Cardiac muscle cell (in vitro differentiated cells and primary cell): ENCODE measurements around the gene PVR. TPM values are rescaled to one million over a fixed set of nuclear protein-coding genes. Genes with fewer than 3 reads are reported as not detected.

Experiments
- DNase-seq, 2 donors: peaks; one replicate each; pipeline versions ENCODE4 v3.0.0 to v3.0.0-alpha.2; 2010 to 2017; ENCODE audit warnings: low read depth in 1 of 2, low spot score in 1 of 2
- H3K27ac ChIP-seq: fragments of 200-600 bp; sonication (generic); 2 replicates; pipeline ENCODE4 v1.5.1; 2016
- H3K27me3 ChIP-seq: fragments of 200-600 bp; sonication (generic); 2 replicates; pipeline ENCODE4 v1.6.0; 2016; ENCODE audit warnings: control low read depth
- H3K36me3 ChIP-seq: fragments of 200-600 bp; sonication (generic); 2 replicates; pipeline ENCODE4 v1.5.1; 2016; ENCODE audit warnings: control low read depth
- H3K4me1 ChIP-seq: fragments of 200-600 bp; sonication (generic); 2 replicates; pipeline ENCODE4 v1.8.1; 2017; ENCODE audit warnings: low read depth, mild to moderate bottlenecking, mixed run types
- H3K4me3 ChIP-seq: fragments of 200-600 bp; sonication (generic); 2 replicates; pipeline ENCODE4 v1.5.1; 2016; ENCODE audit warnings: mild to moderate bottlenecking
- H3K9me3 ChIP-seq: fragments of 200-600 bp; sonication (generic); 2 replicates; pipeline ENCODE4 v1.5.1; 2017; ENCODE audit warnings: low read depth, mild to moderate bottlenecking, control low read depth
- polyA plus RNA-seq: library from polyadenylated mRNA; unstranded; fragments of >200 nt; fragmentation: Nextera tagmentation; extraction: Ambion mirVana; gene quantifications from 2 replicates; pipeline ENCODE4 v1.2.1, GENCODE V29; 2016
- total RNA-seq: library from RNA; depleted of rRNA; stranded (reverse); fragments of >200 nt; gene quantifications from 2 replicates; pipeline ENCODE4 v1.2.3, GENCODE V29; 2016
- TF ChIP-seq, protein P1 (sequence below): IDR thresholded peaks from 2 replicates; pipeline ENCODE4 v1.5.1; 2012; ENCODE audit warnings: low read depth, mild to moderate bottlenecking, low read length

The PVR gene
- total and polyA plus RNA-seq, 2 experiments from 2014 or later = 19.6 to 20.8 TPM

DNA sequence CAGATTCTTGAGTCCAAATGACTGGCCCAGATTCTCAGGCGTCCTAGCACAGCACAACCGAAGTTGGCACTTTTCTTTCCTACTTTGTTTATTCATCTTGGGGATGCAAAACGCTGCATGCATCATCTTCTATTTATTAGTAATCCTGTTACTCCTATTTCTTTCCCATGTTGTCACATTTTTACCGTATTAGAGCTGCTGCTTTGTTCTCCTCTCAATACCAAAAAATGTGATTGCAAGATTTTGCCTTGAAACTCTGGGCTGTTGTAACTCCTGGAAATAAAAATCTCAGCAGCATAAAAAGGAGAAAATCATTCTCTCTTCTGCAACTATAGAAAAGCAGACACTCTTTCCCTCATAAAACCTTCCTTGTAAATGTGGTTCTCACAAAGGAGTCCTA is 43.2 kb upstream of the PVR start:
- Histone ChIP-seq H3K27ac (no peak overlapping the region), H3K9me3 (no peaks in the 10 kb centered on the region), H3K36me3 (no peaks in the 10 kb centered on the region), H3K4me1 (no peaks in the 10 kb centered on the region), H3K27me3 (no peaks in the 10 kb centered on the region), H3K4me3 (no peak overlapping the region)
- TF ChIP-seq, protein P1, sequence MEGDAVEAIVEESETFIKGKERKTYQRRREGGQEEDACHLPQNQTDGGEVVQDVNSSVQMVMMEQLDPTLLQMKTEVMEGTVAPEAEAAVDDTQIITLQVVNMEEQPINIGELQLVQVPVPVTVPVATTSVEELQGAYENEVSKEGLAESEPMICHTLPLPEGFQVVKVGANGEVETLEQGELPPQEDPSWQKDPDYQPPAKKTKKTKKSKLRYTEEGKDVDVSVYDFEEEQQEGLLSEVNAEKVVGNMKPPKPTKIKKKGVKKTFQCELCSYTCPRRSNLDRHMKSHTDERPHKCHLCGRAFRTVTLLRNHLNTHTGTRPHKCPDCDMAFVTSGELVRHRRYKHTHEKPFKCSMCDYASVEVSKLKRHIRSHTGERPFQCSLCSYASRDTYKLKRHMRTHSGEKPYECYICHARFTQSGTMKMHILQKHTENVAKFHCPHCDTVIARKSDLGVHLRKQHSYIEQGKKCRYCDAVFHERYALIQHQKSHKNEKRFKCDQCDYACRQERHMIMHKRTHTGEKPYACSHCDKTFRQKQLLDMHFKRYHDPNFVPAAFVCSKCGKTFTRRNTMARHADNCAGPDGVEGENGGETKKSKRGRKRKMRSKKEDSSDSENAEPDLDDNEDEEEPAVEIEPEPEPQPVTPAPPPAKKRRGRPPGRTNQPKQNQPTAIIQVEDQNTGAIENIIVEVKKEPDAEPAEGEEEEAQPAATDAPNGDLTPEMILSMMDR = no peak
- no peak for DNase-seq

DNA sequence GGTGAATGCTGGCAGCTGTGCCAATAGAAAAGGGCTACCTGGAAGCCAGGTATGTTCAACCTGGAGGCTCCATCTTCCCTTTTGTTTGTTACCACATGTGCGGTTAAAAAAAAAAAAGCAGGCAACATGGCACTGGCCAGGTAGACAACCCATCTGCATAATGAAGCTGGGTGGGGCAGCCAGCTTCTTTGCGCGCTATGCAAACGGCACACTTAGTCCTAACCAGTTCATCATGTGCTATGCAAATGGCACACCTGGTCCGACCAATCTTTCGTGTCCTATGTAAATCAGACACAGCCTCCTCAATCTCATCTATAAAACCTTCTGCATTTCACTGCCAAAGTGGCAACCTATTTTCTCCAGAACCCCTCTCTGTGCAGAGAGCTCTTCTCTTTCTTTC is 41.6 kb upstream of the PVR start:
- TF ChIP-seq, protein P1 = no peak
- Histone ChIP-seq H3K27ac (no peak overlapping the region), H3K4me1 (no peaks in the 10 kb centered on the region), H3K27me3 (no peaks in the 10 kb centered on the region), H3K4me3 (no peak overlapping the region), H3K9me3 (no peaks in the 10 kb centered on the region), H3K36me3 (no peaks in the 10 kb centered on the region)
- DNase-seq = no peak

DNA sequence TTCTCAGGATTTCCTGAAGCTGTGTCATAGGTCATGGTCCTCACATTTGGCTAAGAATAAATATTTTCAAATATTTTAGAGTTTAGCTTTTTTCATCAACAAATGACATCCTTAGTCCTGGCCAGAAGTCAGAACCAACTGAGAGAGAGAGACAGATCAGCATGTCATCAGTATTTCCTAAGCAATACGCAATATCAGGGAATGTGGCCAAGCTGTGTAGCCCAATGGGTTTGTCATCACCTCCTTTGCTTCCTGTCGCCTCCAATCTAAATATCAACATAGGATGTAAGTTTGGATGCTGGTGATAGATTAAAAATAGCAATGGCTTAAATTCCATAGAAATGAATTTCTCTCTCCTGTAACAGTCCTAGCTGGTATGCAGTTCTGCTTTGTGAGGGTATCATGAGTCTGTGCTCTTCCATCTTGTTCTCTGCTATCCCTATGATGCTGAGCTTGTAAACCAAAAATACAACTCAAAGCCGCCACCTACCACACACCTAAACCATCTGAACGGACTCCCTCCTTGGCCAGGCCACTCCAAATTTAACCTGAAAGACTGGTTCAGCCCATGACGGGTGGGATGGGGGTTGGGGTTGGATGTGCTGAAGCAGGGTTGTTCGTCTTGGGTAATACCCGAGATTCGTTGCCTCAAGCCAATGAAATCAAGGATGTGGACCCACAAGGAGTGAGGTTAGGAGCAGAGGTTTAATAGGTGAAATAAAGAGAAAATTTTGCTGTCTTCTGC is 40.3 kb upstream of the PVR start:
- Histone ChIP-seq H3K36me3 (no peaks in the 10 kb centered on the region), H3K4me1 (no peaks in the 10 kb centered on the region), H3K27ac (no peak overlapping the region), H3K27me3 (no peaks in the 10 kb centered on the region), H3K9me3 (no peaks in the 10 kb centered on the region), H3K4me3 (no peak overlapping the region)
- TF ChIP-seq, protein P1 = no peak
- DNase-seq = peak in 1 of 2 donors; percentile 83

DNA sequence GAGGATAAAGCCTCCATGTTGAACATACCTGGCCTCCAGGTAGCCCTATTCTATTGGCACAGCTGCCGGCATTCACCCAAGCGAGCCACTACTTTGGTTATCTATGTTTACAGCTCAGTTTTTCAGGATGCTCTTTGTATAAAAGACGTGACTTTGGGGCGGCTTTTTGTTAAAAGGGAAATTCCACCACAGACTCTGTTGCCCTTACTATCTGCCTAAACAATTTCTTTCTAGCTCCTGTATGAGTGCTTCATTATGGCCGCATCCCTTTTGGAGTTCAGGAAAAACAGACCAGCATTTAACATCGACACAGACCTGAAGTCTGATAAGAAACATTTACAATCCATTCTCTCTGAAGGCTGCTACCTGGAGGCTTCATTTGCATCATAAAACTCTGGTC is 39.5 kb upstream of the PVR start:
- Histone ChIP-seq H3K27ac (no peak overlapping the region), H3K9me3 (no peaks in the 10 kb centered on the region), H3K36me3 (no peaks in the 10 kb centered on the region), H3K27me3 (no peaks in the 10 kb centered on the region), H3K4me3 (no peak overlapping the region), H3K4me1 (no peaks in the 10 kb centered on the region)
- DNase-seq = no peak
- TF ChIP-seq, protein P1 = no peak

DNA sequence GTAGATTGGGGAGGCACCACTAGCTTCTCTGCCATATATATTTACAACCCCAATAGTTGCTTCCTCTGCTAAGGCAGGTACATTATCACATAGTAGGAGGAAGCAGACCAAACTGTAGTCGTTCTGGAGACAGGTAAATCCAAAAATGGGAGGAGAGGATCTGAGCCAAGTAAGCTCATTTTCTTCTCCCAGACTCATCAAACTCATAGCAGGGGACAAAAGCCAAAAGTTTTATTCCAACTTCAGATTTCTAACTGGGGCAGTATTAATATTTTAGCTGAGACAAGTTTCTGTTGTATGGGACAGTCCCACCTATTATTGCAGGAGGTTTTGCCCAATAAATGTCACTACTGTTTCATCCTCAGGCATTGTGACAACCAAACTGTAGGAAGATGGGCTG is 38.2 kb upstream of the PVR start:
- TF ChIP-seq, protein P1 = no peak
- Histone ChIP-seq H3K27me3 (no peaks in the 10 kb centered on the region), H3K9me3 (no peaks in the 10 kb centered on the region), H3K4me3 (no peak overlapping the region), H3K36me3 (no peaks in the 10 kb centered on the region), H3K4me1 (no peaks in the 10 kb centered on the region), H3K27ac (no peak overlapping the region)
- no peak for DNase-seq
